Ovary (tissue), 9 donors: ENCODE measurements around the gene YTHDF1. TPM values are rescaled to one million over a fixed set of nuclear protein-coding genes. Genes with fewer than 3 reads are reported as not detected.

Experiments used
- DNase-seq, 5 donors: peaks; one replicate each; pipeline ENCODE4 v3.0.0-alpha.2; 2019 to 2020
- H3K27ac ChIP-seq, 2 donors: fragments of 200-600 bp; one replicate each; pipeline versions ENCODE4 v1.5.1 to v1.8.0; 2019 to 2022
- H3K27me3 ChIP-seq: fragments of 200-600 bp; one replicate; pipeline ENCODE4 v1.8.0; 2022
- H3K36me3 ChIP-seq: fragments of 200-600 bp; sonication (generic); one replicate; pipeline ENCODE4 v1.5.1; 2019
- H3K4me1 ChIP-seq: one replicate; pipeline ENCODE4 v1.8.1; 2013; ENCODE audit warnings: mild to moderate bottlenecking, moderate library complexity; ENCODE audit not compliant: insufficient read depth
- H3K4me3 ChIP-seq: fragments of 200-600 bp; sonication (generic); one replicate; pipeline ENCODE4 v1.5.1; 2017
- H3K9me3 ChIP-seq, 2 donors: fragments of 200-600 bp in 1 of 2; sonication (generic) in 1 of 2; one replicate each; pipeline versions ENCODE4 v1.5.1 to v1.8.1; 2013 to 2019; ENCODE audit warnings: mild to moderate bottlenecking in 1 of 2, moderate library complexity in 1 of 2
- EP300 ChIP-seq: sonication (generic); formaldehyde crosslinking; IDR thresholded peaks from one replicate; pipeline ENCODE4 v1.6.1; 2017; ENCODE audit warnings: antibody characterized with exemption
- POLR2A ChIP-seq: fragments of 450-650 bp; IDR thresholded peaks from one replicate; pipeline ENCODE4 v1.6.1; 2017; ENCODE audit warnings: antibody characterized with exemption, mild to moderate bottlenecking, moderate library complexity
- WGBS, 3 donors: extraction: QIAGEN DNeasy Blood & Tissue Kit in 1 of 3; methylation state at CpG; one replicate each; pipeline versions ENCODE4 v1.1.5 to v1.1.7; 2013 to 2017; 5-methylcytosine and 5-hydroxymethylcytosine counted together
- intact Hi-C, 4 donors: fragments of 100-400 bp; cut with DNase I; formaldehyde crosslinking; loops; one replicate each; pipeline versions ENCODE4 v1.11.0 to v1.15.1; 2022 to 2023
- polyA plus RNA-seq, 2 donors: library from polyadenylated mRNA; stranded (reverse); fragments of 200-250 nt in 1 of 2; fragments of 350-450 nt in 1 of 2; fragmentation: Illumina TruSeq in 1 of 2; extraction: RNeasy Lipid Tissue Mini Kit (QIAGEN cat#74804) in 1 of 2; gene quantifications; one replicate each; pipeline ENCODE4 v1.2.3, GENCODE V29; 2013 to 2014
- total RNA-seq, 7 donors: library from RNA; depleted of rRNA in 2 of 7; stranded (reverse); fragments of >200 nt in 2 of 7; fragmentation: NEBNext Ultra II Directional in 3 of 7; extraction: Animal tissue kit (Norgen Biotek cat#: 25700) in 3 of 7; gene quantifications; one replicate each; pipeline versions ENCODE4 v1.1.0 to v1.2.4, GENCODE V29; 2016 to 2023
- TF ChIP-seq, protein P1 (sequence below), 3 donors: fragments of 450-650 bp in 2 of 3; fragments of 200-600 bp in 1 of 3; IDR thresholded peaks; one replicate each; pipeline versions ENCODE4 v1.5.1 to v1.8.0; 2016 to 2022; ENCODE audit warnings: antibody characterized with exemption in 3 of 3, mild to moderate bottlenecking in 1 of 3
- donor health status: DM: no; HTN: no; CAD: no; lungs with moderate emphysema.
- donor health status: DM: no; HTN: no; CAD: no.
- donor health status: Bipolar disorder and iron deficiency.
- donor health status: DM: yes; HTN: yes; CAD: no.
- donor health status: DM: no; HTN: no; CAD: no.
- donor health status: DM: yes; HTN: yes; CAD: no.

Gene YTHDF1
- total and polyA plus RNA-seq, 9 donors: 17.0 to 39.4 (median 30.5) TPM

DNA sequence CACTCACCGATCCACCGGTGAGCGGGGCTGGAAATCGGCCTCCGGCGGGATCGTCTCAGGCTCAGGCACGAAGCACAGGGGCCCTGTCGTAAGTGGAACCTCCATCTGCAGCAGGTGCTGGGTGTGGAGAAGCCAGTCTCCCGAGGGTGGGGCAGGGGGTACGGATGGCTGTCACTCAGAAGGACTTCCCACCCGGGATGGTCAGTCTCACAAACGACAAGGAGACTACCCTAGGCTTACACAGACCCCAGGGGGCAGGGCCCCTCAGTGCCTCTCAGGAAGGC lies 27.8 kb downstream of the YTHDF1 start:
- H3K4me3 ChIP-seq: no peak overlapping the region
- H3K9me3 ChIP-seq: no peaks in the 10 kb centered on the region
- WGBS, 3 donors: 76 to 86% (median 84%) methylated on average over 12 to 13 of the region's 13 CpGs
- H3K27ac ChIP-seq: no peak overlapping the region
- H3K36me3 ChIP-seq: no peaks in the 10 kb centered on the region
- H3K27me3 ChIP-seq: no peaks in the 10 kb centered on the region
- TF ChIP-seq EP300 (no peak), POLR2A (no peak)
- TF ChIP-seq, protein P1, sequence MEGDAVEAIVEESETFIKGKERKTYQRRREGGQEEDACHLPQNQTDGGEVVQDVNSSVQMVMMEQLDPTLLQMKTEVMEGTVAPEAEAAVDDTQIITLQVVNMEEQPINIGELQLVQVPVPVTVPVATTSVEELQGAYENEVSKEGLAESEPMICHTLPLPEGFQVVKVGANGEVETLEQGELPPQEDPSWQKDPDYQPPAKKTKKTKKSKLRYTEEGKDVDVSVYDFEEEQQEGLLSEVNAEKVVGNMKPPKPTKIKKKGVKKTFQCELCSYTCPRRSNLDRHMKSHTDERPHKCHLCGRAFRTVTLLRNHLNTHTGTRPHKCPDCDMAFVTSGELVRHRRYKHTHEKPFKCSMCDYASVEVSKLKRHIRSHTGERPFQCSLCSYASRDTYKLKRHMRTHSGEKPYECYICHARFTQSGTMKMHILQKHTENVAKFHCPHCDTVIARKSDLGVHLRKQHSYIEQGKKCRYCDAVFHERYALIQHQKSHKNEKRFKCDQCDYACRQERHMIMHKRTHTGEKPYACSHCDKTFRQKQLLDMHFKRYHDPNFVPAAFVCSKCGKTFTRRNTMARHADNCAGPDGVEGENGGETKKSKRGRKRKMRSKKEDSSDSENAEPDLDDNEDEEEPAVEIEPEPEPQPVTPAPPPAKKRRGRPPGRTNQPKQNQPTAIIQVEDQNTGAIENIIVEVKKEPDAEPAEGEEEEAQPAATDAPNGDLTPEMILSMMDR (IDR thresholded peaks at IDR 0.05): no peak
- DNase-seq: no peak
- intact Hi-C loops: no loop called here
- H3K4me1 ChIP-seq: no peaks in the 10 kb centered on the region

DNA sequence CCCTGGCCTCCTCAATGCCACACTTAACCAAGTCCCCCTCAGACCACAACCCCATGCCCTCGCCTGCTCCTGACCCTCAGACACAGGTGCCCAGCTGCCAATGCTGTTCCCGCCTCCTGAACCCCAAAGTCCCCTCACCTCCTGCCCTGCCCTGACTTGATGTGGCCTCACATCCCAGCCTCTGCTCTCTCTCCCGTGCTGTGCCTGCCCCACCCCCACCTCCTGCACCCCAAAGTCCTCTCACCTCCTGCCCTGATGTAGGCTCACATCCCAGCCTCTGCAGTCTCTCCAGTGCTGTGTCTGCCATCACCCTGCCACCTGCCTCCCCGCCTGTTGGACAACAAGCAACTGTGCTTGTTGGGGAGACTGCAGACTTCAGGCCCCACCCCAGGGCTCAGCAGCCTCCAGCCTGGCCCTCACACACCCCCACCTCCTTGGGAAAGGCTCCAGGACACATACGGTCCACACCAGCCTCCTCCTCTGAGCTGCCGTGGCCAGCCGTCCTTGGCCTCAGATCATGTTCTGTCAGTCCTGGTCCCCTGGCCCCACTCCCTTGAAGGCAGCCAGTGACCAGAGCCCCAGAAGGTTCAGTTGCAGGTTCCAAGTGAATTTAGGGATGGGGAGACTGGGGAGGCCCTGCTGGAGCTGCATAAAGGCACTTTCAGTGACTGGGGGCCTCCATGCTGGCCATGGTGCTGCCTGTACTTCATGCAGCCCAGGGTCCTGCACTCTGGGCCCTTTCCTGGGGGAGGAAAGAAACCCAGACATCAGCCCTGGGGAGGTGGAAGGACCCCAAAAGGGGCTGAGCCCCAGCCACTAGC lies 28.4 kb downstream of the YTHDF1 start:
- no peak overlapping the region for H3K27ac ChIP-seq
- no peaks in the 10 kb centered on the region for H3K27me3 ChIP-seq
- H3K4me3 ChIP-seq: no peak overlapping the region
- intact Hi-C loops: no loop called here
- H3K36me3 ChIP-seq: no peaks in the 10 kb centered on the region
- DNase-seq: no peak
- H3K9me3 ChIP-seq: no peaks in the 10 kb centered on the region
- WGBS, 3 donors: 50 to 61% (median 54%) methylated on average over 7 of the region's 7 CpGs
- TF ChIP-seq, protein P1 (IDR thresholded peaks at IDR 0.05): no peak
- TF ChIP-seq POLR2A (no peak), EP300 (no peak)
- no peaks in the 10 kb centered on the region for H3K4me1 ChIP-seq

DNA sequence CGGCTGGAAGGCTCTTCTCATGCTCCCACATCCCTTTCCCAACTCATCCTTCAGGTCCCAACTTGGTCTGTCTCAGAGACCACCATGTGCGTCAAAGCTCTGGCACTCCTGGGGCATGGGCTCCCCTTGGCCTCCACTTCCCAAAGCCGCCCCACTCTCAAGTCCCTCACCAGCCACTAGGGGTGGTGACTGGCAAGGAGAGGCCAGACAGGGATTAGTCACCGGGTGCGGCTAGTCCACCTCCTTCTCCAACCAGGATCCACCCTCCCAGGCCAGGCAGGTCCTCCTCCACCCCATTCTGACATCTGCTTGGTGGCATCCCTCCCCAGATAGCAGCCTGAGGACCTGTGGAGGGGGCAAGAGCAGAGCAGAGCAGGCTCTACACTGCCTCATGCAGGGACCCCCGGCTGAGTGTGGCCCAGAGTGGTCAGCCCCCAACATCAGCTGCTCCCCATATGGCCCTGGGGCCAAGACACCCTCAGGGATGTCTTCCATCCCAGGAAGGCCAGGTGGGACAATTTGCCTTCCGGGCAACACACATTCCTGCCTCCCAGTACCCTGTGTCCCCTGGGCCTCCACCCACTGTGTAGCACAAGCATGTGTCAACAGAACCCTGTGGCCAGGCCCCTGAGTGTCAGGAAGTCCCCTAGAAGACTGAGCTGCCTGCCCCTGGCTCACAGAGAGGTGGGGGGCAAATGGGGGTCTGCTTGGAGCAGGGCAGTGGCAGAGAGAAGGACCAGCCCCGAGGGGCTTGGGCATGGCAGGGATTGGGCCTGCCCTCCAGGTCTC lies 29.2 kb downstream of the YTHDF1 start:
- Histone ChIP-seq H3K9me3 (no peaks in the 10 kb centered on the region), H3K27me3 (no peaks in the 10 kb centered on the region), H3K27ac (no peak overlapping the region), H3K4me3 (no peak overlapping the region), H3K36me3 (no peaks in the 10 kb centered on the region), H3K4me1 (no peaks in the 10 kb centered on the region)
- intact Hi-C loops: no loop called here
- WGBS, 3 donors: 81 to 84% (median 83%) methylated on average over 8 of the region's 8 CpGs
- no peak for TF ChIP-seq EP300
- TF ChIP-seq, protein P1 (IDR thresholded peaks at IDR 0.05): no peak
- no peak for TF ChIP-seq POLR2A
- no peak for DNase-seq

DNA sequence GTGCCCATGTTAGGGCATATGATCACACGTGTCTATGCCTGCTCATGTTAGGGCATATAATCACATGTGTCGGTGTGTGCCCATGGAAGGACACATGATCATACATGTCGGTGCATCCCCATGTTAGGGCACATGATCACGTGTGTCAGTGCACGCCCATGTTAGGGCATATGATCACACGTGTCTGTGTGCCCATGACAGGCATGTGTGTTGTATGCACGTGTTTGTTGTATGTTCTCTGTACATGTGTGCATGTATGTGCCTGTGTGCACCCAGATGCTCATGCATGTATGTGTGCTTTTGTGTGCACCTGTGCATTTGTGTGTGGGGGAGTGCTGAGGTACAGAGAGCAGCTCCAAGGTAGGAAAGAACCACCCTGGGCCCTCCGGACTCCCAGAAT lies 29.8 kb downstream of the YTHDF1 start:
- Histone ChIP-seq H3K4me3 (no peak overlapping the region), H3K36me3 (no peaks in the 10 kb centered on the region), H3K4me1 (no peaks in the 10 kb centered on the region), H3K27me3 (no peaks in the 10 kb centered on the region), H3K27ac (no peak overlapping the region), H3K9me3 (no peaks in the 10 kb centered on the region)
- no peak for DNase-seq
- no peak for TF ChIP-seq POLR2A
- TF ChIP-seq, protein P1 (IDR thresholded peaks at IDR 0.05): no peak
- no peak for TF ChIP-seq EP300
- intact Hi-C loops: no loop called here
- WGBS, 3 donors: 84 to 92% (median 90%) methylated on average over 8 of the region's 8 CpGs
